IPS-NIHi7 (cell line): Measurements from ENCODE around the gene ADAM23.
A peak's percentile ranks its signal among the peaks of the same experiment; 100 is the strongest.

Source experiments
- DNase-seq: peaks from one replicate; pipeline ENCODE4 v3.0.0; 2012; ENCODE audit warnings: mixed read lengths; ENCODE audit errors: extremely low spot score

Gene ADAM23

GRCh38 chr2:206511283-206511682 is 68.0 kb downstream of the ADAM23 start:
- peak; percentile 13 for DNase-seq

GRCh38 chr2:206512999-206513398 is 69.7 kb downstream of the ADAM23 start:
- DNase-seq: no peak

- no peak for DNase-seq
Observed at GRCh38 chr2:206515580-206515979, 72.2 kb downstream of the ADAM23 start.

GRCh38 chr2:206518997-206519396 is 75.7 kb downstream of the ADAM23 start:
- DNase-seq: no peak

GRCh38 chr2:206520450-206520849 is 77.1 kb downstream of the ADAM23 start:
- DNase-seq: peak; percentile 16

- no peak for DNase-seq
Observed at GRCh38 chr2:206521115-206521514, 77.8 kb downstream of the ADAM23 start.

GRCh38 chr2:206521612-206522011 is 78.3 kb downstream of the ADAM23 start:
- DNase-seq: no peak

GRCh38 chr2:206526416-206526815 is 83.1 kb downstream of the ADAM23 start:
- DNase-seq: no peak

- no peak for DNase-seq
Observed at GRCh38 chr2:206527153-206527552, 83.8 kb downstream of the ADAM23 start.

GRCh38 chr2:206530727-206531126 is 87.4 kb downstream of the ADAM23 start:
- no peak for DNase-seq

GRCh38 chr2:206531996-206532543 is 88.7 kb downstream of the ADAM23 start:
- no peak for DNase-seq

- no peak for DNase-seq
Observed at GRCh38 chr2:206533977-206534376, 90.6 kb downstream of the ADAM23 start.

GRCh38 chr2:206535260-206535986 is 92.1 kb downstream of the ADAM23 start:
- DNase-seq: no peak

GRCh38 chr2:206540757-206541156 is 97.4 kb downstream of the ADAM23 start:
- DNase-seq: no peak

- no peak for DNase-seq
Observed at GRCh38 chr2:206543073-206543472, 99.7 kb downstream of the ADAM23 start.

- DNase-seq: no peak
Observed at GRCh38 chr2:206548383-206548782, 105.1 kb downstream of the ADAM23 start.

GRCh38 chr2:206555721-206556120 is 112.4 kb downstream of the ADAM23 start:
- no peak for DNase-seq

- peak; percentile 35 for DNase-seq
Observed at GRCh38 chr2:206556357-206556949, 113.1 kb downstream of the ADAM23 start.

- no peak for DNase-seq
Observed at GRCh38 chr2:206557321-206557720, 114.0 kb downstream of the ADAM23 start.

GRCh38 chr2:206558492-206558891 is 115.2 kb downstream of the ADAM23 start:
- no peak for DNase-seq

- no peak for DNase-seq
Observed at GRCh38 chr2:206561962-206562361, 118.6 kb downstream of the ADAM23 start.

GRCh38 chr2:206562375-206562774 is 119.0 kb downstream of the ADAM23 start:
- no peak for DNase-seq

GRCh38 chr2:206563374-206563773 is 120.0 kb downstream of the ADAM23 start:
- DNase-seq: no peak
